ENCODE results near the gene LCN10.

The LCN10 gene

DNA sequence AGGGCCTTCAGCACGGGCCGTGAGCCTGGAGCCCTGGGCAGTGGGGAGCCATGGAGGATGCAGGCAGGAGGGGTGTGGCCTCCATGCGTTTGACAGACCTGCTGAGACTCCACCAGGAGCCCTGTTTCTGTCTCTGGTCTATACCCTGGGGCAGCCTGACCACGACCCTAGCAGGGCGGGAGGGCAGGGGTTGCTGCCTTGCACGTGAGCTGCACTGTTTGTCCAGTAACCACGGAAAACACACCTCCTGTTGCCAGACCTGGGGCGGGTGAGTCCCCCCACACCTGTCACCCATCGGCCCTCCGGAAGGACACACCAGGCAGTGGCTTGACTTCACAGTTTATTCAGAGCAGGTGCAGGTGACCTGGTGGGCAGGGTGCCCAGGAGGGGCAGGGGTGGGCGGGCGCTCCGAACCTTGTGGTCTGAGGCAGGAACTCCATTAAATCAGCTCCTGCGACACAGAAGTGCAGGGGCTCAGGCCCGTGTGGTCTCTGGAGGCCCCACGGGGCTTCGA, 11.4 kb upstream of the LCN10 start:
- DNase-seq: no peak

DNA sequence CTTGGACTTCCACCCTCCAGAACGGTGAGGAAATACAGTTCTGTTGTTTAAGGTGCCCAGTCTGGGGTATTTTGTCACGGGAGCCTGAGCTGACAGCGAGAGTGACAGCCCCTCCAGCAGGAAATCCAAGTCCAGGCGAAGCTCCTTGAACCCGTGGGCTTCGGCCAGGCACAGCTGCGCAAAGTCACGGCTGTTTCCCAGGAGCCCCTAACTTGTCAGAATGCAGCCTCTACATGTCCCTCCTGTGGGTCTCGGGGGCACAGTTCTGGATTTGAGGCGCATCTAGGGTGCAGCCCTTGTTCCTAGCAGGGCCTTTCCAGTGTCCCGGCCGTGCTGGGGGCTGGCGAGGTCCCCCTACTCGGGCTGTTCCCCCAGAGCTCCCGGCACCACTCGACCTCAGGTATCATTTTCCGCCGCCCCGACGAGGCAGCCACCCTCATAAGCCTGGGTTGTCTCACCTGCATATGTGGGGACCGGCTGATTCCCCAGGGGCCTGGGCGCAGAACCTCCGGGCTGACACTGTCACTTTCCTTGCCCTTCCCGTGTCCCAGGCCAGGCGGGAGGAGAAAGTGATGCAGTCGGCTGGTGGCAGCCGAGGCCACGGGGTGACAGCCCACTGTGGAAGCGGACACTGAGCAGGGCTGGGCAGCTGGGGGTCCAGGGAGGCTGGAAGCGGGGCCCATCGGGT, 10.8 kb upstream of the LCN10 start:
- no peak for DNase-seq

DNA sequence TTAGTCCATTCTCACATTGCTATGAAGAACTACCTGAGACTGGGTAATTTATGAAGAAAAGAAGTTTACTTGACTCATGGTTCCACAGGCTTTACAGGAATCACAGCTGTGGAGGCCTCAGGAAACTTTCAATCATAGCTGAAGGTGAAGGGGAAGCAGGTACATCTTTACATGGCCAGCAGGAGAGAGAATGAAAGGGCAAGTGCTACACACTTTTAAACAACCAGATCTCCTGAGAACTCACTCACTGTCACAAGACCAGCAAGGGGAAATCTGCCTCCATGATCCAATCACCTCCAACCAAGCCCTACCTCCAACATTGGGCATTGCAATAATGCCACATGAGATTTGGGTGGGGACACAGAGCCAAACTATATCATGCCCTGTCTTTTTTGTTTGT, 9.1 kb upstream of the LCN10 start:
- no peak for DNase-seq

DNA sequence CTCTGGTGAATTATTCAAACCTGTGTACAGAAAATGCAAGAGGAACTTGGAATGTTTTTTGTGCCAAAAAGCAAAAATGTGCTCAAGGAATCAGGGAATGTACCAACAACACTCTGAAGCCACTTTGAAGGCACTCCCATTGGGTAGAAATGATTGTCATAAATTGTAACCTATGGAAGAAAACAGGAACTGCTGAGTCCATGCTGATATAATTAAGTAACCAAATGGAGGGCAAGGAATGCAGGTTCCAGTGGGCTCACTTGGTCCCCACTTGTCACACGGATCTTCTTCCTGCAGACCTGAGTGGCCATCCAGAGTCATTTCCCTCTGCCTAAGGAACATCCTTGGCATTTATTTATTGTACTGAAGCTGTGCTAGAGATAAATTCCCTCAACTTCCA, 8.5 kb upstream of the LCN10 start:
- no peak for DNase-seq

DNA sequence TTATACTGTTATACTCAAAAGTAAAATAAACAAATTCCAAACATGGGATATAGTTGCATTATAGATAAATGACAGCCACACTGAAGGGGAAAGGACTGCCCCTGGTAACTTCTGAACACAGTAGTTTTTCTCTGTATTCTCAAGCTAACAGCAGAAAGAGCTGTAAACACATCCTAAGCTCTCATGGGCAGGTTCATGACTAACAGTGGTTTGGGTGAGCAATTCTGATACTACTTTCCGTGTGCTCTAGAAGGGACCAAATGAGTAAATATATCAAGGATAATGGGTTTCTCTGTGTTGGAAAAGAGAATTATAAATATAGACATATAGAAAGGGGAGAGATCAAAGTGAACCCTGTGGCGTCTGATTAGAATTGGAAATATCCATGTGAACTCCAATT, 7.8 kb upstream of the LCN10 start:
- DNase-seq: no peak

DNA sequence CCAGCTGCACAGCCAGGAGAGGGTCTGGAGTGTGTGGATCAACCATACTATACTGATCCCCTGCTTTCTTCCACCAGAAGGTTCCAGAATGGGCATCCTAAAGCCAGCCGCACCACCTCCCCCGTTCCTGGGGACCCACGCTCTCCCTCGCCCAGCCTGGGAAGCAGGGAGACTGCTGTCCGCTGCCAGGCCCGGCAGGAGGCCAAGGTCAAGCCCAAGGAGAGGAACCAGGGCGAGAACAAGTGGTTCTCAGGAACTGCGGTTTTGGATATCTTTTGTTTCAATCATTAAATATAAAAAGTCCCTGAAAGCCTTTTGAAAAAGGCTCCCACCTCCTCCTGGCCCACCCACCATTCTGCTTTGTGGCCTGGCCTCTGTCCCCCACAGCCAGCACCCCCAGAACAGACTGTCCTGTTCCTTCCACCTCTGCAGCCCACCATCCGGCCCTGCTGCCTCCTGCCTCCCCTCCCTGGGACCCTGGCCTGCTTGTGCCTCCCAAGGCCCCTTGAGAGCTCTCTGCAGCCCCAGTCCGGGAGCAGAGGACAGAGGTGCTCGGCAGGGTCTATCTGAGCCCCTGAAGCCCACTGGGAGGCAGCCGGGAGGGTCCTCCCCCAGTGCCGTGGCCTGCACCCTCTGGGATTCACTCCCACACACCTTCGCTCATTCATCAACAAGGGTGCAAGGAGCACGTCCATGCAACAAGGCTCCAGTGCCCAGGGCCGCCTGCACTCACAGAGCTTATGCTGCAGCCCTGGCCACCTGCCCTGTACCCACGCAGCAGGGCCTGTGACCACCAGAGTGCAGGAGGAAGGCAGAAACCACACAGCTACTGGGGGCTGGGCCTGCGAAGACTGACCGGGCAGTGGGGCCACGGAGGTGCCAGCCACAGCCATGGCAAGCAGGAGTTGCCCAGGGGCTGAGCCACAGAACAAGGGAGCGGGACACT, 6.2 kb upstream of the LCN10 start:
- no peak for DNase-seq

DNA sequence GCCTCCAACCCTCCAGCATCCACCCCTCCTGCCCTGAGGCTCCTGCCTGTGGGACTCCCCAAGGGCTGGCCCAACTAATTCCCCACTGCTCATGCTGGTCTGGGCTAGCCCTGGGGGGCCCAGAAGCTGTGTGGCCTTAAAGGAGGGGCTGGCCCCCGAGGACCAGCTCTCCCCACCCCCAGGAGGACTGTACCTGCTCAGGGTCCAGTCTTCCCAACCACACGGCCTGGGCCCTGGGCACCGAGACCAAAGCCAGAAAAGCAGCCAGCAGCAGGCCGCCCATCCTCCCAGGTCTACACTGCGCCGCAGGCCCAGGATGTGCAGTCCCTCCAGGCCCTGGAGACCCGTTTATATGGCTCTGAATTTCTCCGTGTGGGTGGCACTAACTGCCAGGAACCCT, 5.5 kb upstream of the LCN10 start, which contains the start of gene LCN6:
Gene LCN6, minus strand, starts transcription at position 325 of the 400 bp plus-strand sequence. Its CDS starts 42 bp downstream, at position 283.
- no peak for DNase-seq

DNA sequence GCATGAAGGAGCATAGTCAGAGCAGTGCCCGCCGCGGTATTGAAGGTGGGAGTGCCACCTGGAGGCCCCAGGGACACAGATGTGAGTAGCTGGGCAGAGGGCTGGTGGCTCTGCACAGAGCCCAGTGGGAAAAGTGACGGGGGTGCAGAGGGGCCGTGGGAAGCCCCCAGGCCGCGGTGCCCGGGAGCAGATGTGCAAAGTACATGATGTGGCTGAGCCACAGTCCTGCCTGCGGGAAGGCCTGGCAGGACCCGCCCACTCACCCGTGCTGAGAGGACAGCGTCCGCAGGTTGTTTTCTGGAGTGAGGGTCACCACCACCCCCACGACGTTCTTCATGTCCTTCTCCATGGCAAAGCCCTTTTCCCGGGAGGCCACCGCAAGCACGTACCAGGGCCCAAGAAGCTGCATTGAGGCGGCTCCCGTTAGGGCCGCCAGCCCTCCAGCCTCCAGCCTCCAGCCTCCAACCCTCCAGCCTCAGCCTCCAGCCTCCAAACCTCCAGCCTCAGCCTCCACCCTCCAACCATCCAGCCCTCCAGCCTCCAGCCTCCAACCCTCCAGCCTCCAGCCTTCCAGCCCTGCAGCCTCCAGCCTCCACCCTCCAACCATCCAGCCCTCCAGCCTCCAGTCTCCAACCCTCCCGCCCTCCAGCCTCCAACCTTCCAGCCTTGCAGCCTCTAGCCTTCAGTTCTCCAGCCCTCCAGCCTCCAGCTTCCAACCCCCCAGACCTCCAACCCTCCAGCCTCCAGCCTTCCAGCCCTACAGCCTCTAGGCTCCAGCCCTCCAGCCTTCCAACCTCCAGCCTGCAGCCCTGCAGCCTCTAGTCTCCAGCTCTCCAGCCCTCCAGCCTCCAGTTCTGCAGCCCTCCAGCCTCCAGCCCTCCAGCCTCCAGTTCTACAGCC, 4.7 kb upstream of the LCN10 start:
- DNase-seq: no peak

DNA sequence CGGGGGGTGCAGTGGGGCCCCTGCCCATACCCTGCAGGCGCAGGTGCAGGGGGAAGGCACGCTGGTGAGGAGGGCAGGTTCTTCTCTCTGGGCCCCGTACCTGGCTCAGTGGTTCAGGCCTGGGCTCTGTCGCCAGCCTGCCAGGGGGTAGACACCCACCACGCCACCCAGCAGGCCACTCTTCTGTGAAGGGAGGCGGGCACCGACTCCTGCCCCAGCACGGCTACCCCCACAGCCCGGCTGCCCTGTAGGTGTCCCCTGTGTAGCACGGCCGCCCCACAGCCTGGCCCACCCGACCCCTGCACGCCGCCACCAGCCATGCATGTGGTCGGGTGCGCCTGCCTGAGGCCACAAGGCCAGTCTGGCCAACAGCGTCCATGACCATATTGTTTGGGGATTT, 3.9 kb upstream of the LCN10 start:
- no peak for DNase-seq

DNA sequence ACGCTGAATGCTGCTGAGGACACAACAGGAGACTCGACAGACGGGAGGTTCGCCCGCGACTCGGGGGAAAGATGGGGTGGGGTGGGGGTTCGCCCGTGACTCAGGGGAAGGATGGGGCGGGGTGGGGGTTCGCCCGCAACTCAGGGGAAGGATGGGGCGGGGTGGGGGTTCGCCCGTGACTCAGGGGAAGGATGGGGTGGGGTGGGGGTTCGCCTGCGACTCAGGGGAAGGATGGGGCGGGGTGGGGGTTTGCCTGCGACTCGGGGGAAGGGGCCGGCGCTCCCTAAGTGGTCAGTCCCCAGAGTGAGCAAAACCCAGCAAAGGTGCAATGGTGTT, 3.4 kb upstream of the LCN10 start:
- DNase-seq: no peak

DNA sequence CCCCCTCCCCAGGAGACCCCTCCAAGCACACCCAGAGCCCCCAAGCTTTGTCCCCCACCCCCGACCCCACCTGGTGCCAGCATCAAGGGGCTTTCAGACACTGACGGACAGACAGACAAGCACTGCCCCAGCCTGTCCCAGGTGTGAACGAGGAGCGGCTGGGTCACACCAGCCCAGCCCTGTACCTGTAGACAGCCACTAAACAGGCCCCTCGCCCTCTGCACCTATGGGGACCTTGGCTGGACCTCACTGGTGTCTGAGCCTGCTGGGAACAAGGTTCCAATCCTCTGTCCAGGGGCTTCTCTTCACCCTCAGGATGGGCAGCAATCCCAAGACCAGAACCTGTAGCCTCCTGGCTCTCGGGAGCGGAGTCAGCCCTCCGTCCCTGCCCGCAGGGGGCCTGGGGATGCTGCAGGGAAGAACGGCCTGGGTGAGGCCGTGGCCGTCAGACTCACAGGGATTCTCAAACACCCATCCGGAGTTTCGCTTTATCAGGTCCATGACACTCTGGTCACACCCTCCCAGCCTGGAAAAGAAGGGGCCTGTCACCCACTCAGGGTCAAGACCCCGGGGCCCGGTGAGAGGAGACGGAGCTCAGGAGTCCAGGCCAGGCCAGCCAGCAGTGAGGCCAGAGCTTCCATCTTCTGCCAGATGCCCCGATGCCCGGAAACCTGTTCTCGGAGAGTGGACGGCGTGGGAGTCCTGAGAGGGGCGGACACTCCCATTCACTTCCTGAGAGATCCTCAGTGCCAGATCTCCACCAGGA, 2.8 kb upstream of the LCN10 start:
- no peak for DNase-seq

DNA sequence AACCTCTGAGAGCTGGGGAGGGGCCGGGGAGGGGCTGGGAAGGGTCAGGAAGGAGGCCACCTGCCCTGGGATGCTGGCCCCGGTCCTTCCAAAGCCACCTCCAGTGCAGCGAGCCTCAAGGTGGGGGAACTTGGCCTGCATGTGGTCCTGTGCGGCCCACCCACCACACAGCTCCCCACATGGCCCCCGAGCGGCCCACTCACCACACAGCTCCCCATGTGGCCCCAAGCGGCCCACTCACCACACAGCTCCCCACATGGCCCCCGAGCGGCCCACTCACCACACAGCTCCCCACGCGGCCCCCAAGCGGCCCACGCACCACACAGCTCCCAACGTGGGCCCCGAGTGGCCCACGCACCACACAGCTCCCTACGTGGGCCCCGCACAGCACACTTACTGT, 2.0 kb upstream of the LCN10 start:
- DNase-seq: no peak

DNA sequence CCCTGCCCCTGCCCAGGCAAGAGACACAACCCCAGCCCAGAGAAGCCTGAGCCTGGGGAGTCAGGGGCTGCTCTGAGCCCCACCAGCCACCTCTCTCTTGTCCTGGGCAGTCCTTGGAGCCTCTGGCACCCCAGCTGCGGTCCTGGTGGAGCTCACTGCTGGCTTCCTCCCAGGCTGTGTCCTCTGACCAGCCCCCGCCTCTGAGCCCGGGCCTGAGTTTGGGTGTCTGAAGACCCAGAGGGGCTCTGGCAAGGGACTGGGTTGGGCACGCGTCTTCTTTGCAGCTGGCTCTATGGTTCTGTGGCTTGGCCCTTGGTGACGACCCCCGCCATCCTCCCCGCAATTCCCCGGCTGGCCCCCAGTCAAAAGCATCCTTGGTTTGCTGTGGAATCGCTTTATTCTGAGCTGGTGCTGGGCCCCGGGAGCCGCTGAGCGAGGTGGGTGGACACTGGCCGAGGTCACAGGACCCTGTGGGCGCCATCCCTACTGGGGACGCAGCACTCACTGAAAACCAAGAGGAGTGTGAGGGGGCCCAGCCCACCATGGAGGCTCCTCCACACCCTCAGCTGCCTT, 985 bp upstream of the LCN10 start:
- no peak for DNase-seq

DNA sequence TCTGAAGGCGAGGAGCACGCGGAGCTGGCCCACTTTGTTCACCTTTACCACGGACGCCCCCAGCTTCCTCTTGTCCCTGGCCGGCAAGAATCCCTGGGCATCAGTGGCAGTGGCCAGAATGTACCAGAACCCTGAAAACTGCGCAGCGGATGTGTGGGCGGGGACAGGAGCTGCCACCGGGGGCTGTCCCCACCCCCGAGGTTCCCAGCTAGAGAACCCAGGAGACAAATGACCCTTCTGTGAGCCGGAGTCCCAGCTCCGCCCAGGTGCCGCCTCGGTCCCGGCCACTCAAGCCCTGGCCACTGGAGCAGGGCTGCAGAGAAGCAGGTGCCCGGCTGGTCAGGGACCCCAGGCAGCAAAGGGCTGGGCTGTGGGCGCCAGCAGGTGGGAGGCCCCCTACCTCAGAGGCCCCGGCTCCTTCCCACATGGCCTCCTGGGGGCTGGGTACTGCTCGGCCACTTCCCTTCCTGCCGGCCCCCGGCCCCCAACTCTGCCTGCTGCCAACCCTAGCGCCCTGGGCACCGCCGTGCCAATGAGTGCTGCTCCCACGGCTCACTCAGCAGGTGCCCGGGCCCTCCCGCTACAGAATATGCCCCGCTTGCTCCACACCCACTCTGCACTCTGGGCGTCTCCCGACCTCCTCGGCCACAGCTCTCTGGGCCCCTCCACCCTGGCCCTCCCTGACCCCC, 713 bp downstream of the LCN10 start:
- peak in 1 of 2 experiments; percentile 67 for DNase-seq

DNA sequence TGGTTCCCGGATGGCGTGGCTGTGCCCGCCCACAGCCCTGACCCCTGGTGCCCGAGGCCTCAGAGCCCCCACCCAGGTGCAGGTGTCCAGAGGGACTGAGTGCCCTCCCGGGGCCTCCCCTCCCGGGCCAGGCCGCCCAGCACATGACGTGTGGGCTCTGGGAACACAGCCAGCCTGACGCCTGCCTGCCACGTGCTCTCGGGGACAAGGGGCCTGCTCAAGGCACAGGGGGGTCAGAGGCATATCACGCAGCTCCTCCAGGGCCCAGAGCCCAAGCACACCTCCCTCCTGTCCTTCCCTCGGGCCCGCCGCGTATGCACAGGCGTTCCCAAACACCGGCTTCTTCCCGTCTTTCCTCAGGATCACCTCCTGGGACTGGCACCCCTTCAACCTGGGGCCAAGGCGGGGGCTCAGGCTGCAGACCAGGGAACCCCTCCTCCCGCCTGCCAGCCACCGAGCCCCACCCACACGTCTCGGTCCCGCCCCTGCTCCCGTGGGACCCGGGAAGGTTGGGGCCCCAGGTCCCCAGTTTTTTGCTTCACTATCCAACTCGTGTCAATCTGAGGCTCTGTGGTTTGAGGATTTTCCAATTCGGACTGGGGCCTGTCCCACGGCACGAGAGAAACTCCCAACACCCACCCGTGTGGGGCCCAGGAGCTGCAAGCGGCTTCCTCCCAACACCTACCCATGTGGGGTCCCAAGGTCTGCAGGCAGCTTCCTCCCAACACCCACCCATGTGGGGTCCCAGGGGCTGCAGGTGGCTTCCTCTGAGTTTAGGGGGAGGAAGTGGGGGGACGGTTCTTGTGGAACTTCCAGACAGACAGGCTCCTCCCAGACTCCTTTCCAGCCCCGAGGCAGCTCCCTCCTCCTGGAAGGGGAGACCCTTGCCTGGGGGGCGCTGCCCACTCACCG, 1.5 kb downstream of the LCN10 start:
- peak in 1 of 2 experiments; percentile 36 for DNase-seq

DNA sequence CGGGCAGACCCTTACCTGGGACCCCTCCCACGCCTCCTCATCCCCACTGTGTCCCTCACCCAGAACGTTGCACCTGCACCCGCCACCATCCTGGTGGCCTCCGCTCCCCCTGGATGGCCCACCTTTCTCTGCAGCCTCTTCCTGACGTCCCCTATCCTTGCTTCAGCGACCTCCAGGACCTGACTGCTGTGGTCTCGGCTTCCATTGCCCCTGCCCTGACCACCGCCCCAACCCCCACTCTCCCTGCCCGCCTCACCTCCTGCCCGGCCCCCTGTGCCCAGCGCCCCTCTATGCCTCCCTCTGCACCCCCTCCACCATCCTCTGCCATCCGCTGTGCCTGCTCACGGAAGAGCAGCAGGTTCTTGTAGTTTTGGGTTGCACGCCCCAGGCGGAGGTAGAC, 2.2 kb downstream of the LCN10 start:
- no peak for DNase-seq

DNA sequence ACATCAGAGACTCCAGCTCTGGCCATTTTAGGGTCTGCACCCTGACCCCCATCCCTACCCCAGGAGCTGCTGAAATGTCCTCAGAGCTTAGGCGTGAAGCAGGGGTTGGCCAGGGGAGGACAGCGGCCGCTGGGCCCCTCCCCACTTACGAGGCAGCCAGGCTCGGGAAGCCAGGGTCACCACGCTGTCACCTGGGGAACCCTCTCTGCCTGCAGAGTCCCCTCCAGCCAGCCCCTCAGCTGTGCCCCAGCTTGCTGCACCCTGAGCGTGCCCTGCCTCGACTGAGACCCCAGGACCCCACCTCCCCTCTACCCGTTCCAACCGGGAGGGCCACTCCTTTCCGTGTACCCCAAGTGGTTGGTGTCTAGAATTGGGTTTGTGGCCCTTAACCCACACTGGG, 2.7 kb downstream of the LCN10 start:
- DNase-seq: no peak

DNA sequence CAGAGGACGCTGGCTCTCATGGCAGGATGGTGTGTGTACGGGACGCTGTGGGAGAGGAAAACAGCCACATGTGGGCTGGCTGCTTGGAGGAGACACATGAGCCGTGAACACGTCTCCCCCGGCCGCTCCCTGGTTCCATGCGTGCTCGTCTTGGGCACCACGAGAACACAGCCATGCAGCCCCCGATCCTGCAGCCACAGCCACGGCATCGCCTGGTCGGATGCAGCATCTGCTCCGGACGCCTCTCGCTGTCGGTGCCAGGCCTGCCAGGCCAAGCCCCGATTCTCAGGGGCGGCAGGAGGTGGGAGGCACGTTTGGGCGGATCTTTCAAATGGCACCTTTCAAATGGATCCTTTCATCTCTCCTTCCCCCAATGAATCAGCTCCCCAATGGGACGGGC, 3.2 kb downstream of the LCN10 start:
- no peak for DNase-seq

DNA sequence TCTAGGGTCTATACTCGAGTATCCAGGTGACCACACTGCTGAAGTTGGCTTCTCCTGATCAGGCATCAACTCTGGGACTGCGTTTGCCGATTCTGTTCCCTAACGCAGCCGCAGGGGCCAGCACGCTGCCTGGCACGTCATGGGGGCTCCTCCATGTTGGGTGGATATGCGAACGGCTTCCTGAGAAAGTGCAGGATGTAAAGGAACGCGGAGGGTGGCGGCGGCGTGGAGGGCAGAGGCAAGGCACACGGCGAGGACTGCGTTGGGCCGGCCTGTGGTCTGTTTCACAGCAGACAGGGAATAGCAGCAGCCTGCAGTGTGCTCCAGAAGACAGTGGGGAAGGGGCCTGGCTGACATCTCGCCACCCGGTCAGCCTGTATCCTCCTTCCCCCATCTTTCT, 3.8 kb downstream of the LCN10 start:
- no peak for DNase-seq

DNA sequence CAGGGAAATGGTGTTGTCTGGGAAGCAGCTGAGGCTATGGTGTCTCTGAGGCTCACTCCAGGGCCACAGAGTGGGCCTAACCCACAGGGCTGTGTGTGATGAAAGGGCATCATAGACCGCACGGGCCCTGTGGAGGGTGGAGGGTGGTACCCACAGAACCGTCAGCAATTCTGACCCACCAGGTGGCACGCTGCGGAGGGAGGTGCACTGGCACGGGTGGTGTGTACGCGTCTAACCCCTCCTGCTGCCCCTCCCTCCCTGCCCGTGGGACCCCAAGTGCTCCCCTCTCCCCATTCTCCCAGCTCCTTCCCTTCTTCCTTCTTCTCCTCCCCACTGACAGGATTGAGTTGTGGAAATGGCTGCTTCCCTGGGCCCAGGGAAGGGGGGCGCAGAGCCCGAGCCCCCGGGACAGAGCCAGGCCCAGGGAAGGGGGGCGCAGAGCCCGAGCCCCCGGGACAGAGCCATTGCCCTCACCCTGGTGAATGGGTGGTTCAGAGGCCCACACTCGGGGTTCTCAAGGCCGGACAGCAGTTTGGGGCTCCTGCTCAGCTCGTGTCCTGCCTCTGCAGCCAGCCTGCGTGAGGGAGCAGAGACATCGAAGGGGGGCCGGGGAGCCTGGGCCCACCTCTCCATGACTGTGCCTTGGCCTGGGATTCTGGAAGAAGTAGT, 6.8 kb downstream of the LCN10 start:
- no peak for DNase-seq

Measured in activated T-cell treated with anti-CD3 and anti-CD28 coated beads, Interleukin-2, amount 50 U/mL, for 48 hours (primary cell).